ENCODE data around the gene BTBD3. TPM values are rescaled to one million over a fixed set of nuclear protein-coding genes. Genes with fewer than 3 reads are reported as not detected.

BTBD3 gene
- total and polyA plus RNA-seq, 2 donors from 2014 or later: 11.6 to 37.7 TPM

- H3K4me3 ChIP-seq (ENCODE audit: low read length in 3 of 3): no peak overlapping the region
- FAIRE-seq (no peak), DNase-seq (no peak)
- TF ChIP-seq CTCF (IDR thresholded peaks at IDR 0.05; ENCODE audit: borderline replicate concordance, extremely low read depth, insufficient read depth): no peak
- no peaks in the 10 kb centered on the region for H3K36me3 ChIP-seq (ENCODE audit: control insufficient read depth in 2 of 3, insufficient read depth in 3 of 3, low read length in 3 of 3)
- H3K9me3 ChIP-seq (ENCODE audit: control insufficient read depth in 2 of 3, insufficient read depth in 1 of 3, low read length in 3 of 3): no peaks in the 10 kb centered on the region
- H3K27ac ChIP-seq (ENCODE audit: low read depth in 2 of 2, low read length in 2 of 2): no peak overlapping the region
- H3K4me1 ChIP-seq (ENCODE audit: control insufficient read depth in 2 of 3, insufficient read depth in 2 of 3, low read depth in 1 of 3, low read length in 3 of 3): no peaks in the 10 kb centered on the region
- no peak overlapping the region for H3K9ac ChIP-seq (ENCODE audit: low read length in 3 of 3)
- no peaks in the 10 kb centered on the region for H3K27me3 ChIP-seq (ENCODE audit: control insufficient read depth, insufficient read depth, low read length)
- intact Hi-C loops (cut with DNase I): loop anchor here (10.0 kb wide), 1 partner anchor 59 kb away; no protein-coding TSS in a partner anchor
Observed at GRCh38 chr20:11935212-11936154, 17.8 kb downstream of the BTBD3 start.

DNA sequence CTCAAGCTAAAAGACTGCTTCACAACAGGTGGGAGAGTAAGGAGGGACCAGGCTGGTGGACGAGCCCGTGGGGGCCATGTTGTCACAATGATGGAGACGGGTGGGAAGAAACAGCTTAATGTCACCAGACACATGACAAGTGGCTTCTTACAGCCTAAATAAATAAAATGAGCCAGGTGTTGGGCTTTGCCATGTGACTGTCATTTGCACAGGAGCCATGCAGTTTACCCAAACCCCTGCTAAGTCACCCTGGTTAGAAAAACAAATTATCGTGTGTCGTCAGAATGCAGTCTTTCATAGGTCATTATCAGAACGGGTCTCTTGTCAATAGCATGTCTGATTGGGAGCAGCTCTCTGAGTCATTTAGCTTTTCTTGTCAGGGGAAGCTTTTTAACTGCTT, 18.5 kb downstream of the BTBD3 start:
- Histone ChIP-seq H3K9ac (ENCODE audit: low read length in 3 of 3) (no peak overlapping the region), H3K4me3 (ENCODE audit: low read length in 3 of 3) (no peak overlapping the region), H3K9me3 (ENCODE audit: control insufficient read depth in 2 of 3, insufficient read depth in 1 of 3, low read length in 3 of 3) (no peaks in the 10 kb centered on the region), H3K27me3 (ENCODE audit: control insufficient read depth, insufficient read depth, low read length) (no peaks in the 10 kb centered on the region), H3K4me1 (ENCODE audit: control insufficient read depth in 2 of 3, insufficient read depth in 2 of 3, low read depth in 1 of 3, low read length in 3 of 3) (no peaks in the 10 kb centered on the region), H3K36me3 (ENCODE audit: control insufficient read depth in 2 of 3, insufficient read depth in 3 of 3, low read length in 3 of 3) (no peaks in the 10 kb centered on the region), H3K27ac (ENCODE audit: low read depth in 2 of 2, low read length in 2 of 2) (no peak overlapping the region)
- no peak for FAIRE-seq
- TF ChIP-seq CTCF (IDR thresholded peaks at IDR 0.05; ENCODE audit: borderline replicate concordance, extremely low read depth, insufficient read depth): no peak
- no peak for DNase-seq
- intact Hi-C loops (cut with DNase I): loop anchor here (10.0 kb wide), 1 partner anchor 59 kb away; no protein-coding TSS in a partner anchor

DNA sequence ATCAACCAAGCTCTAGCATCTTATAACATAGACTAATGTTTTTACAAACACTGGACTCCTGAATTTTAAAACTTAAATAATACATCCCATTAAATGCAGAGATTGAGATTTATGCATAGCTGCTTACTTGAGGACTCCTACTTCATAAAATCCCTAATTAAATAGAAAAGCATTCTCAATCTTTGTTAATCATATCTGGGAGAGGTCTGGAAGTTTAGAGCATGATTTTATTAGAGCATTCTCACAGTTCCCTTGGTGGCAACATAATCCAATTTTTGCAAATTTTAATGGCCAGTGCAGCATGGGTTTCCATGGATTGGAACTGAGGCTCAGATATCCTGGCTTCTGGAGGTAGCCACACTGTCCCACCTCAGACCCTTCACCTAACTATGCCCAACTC, 19.5 kb downstream of the BTBD3 start:
- H3K4me1 ChIP-seq (ENCODE audit: control insufficient read depth in 2 of 3, insufficient read depth in 2 of 3, low read depth in 1 of 3, low read length in 3 of 3): no peaks in the 10 kb centered on the region
- no peaks in the 10 kb centered on the region for H3K27me3 ChIP-seq (ENCODE audit: control insufficient read depth, insufficient read depth, low read length)
- no peak overlapping the region for H3K9ac ChIP-seq (ENCODE audit: low read length in 3 of 3)
- H3K36me3 ChIP-seq (ENCODE audit: control insufficient read depth in 2 of 3, insufficient read depth in 3 of 3, low read length in 3 of 3): no peaks in the 10 kb centered on the region
- intact Hi-C loops (cut with DNase I): loop anchor here (10.0 kb wide), 1 partner anchor 58 kb away; no protein-coding TSS in a partner anchor
- no peak overlapping the region for H3K4me3 ChIP-seq (ENCODE audit: low read length in 3 of 3)
- no peaks in the 10 kb centered on the region for H3K9me3 ChIP-seq (ENCODE audit: control insufficient read depth in 2 of 3, insufficient read depth in 1 of 3, low read length in 3 of 3)
- no peak for DNase-seq
- no peak for FAIRE-seq
- no peak for TF ChIP-seq CTCF (IDR thresholded peaks at IDR 0.05; ENCODE audit: borderline replicate concordance, extremely low read depth, insufficient read depth)
- no peak overlapping the region for H3K27ac ChIP-seq (ENCODE audit: low read depth in 2 of 2, low read length in 2 of 2)

Data from kidney (tissue), 14 donors.